Kidney (tissue), 14 donors: ENCODE data around the gene SH3PXD2A. TPM values are rescaled to one million over a fixed set of nuclear protein-coding genes. Genes with fewer than 3 reads are reported as not detected.

Experiments
- DNase-seq, 5 donors: peaks; one replicate each; pipeline ENCODE4 v3.0.0-alpha.2; 2013 to 2020
- FAIRE-seq: peaks from 2 replicates; lab custom pipeline; 2012; peaks lifted over from hg19 to GRCh38; lab: Jason Lieb, UNC
- H3K27ac ChIP-seq, 2 donors: one replicate each; pipeline ENCODE4 v1.7.0; 2013; ENCODE audit warnings: low read depth in 2 of 2, low read length in 2 of 2, inconsistent platforms in 1 of 2
- H3K27me3 ChIP-seq: one replicate; pipeline ENCODE4 v1.7.1; 2013; ENCODE audit warnings: low read length, inconsistent platforms; ENCODE audit not compliant: control insufficient read depth, insufficient read depth
- H3K36me3 ChIP-seq, 3 donors: one replicate each; pipeline versions ENCODE4 v1.7.0 to v1.7.1; 2013; ENCODE audit warnings: low read length in 3 of 3, control low read depth in 1 of 3, inconsistent platforms in 1 of 3; ENCODE audit not compliant: insufficient read depth in 3 of 3, control insufficient read depth in 2 of 3
- H3K4me1 ChIP-seq, 3 donors: one replicate each; pipeline versions ENCODE4 v1.7.0 to v1.7.1; 2013; ENCODE audit warnings: low read length in 3 of 3, inconsistent platforms in 1 of 3, low read depth in 1 of 3; ENCODE audit not compliant: control insufficient read depth in 2 of 3, insufficient read depth in 2 of 3
- H3K4me3 ChIP-seq, 3 donors: one replicate each; pipeline versions ENCODE4 v1.7.0 to v1.8.1; 2013; ENCODE audit warnings: low read length in 3 of 3, control low read depth in 1 of 3, inconsistent platforms in 1 of 3
- H3K9ac ChIP-seq, 3 donors: one replicate each; pipeline versions ENCODE4 v1.7.0 to v1.7.1; 2013; ENCODE audit warnings: low read length in 3 of 3, control low read depth in 1 of 3, inconsistent platforms in 1 of 3
- H3K9me3 ChIP-seq, 3 donors: one replicate each; pipeline versions ENCODE4 v1.7.0 to v1.7.1; 2013; ENCODE audit warnings: low read length in 3 of 3, control low read depth in 1 of 3, inconsistent platforms in 1 of 3; ENCODE audit not compliant: control insufficient read depth in 2 of 3, insufficient read depth in 1 of 3
- CTCF ChIP-seq: IDR thresholded peaks from 3 replicates; pipeline ENCODE4 v1.5.1; 2012; ENCODE audit warnings: mild to moderate bottlenecking, moderate library complexity, borderline replicate concordance; ENCODE audit not compliant: insufficient read depth; ENCODE audit errors: extremely low read depth
- intact Hi-C: fragments of 100-400 bp; cut with DNase I; formaldehyde crosslinking; loops from one replicate; pipeline ENCODE4 v1.11.1; 2022
- polyA plus RNA-seq: library from polyadenylated mRNA; stranded (reverse); fragments of 350-450 nt; fragmentation: Illumina TruSeq; extraction: RNeasy Lipid Tissue Mini Kit (QIAGEN cat#74804); gene quantifications from one replicate; pipeline ENCODE4 v1.2.3, GENCODE V29; 2014; ENCODE audit warnings: low read depth, low replicate concordance; ENCODE audit not compliant: insufficient read depth
- total RNA-seq: library from RNA; stranded (reverse); fragmentation: NEBNext Ultra II Directional; extraction: Animal tissue kit (Norgen Biotek cat#: 25700); gene quantifications from one replicate; pipeline ENCODE4 v1.2.1, GENCODE V29; 2021
- donor health status: control.
- donor health status: control.
- donor health status: control.
- donor health status: control.
- donor health status: control.
- donor health status: DM: yes; HTN: yes; CAD: no.
- donor health status: Normal renal cell carcinoma (clear cell type).

The SH3PXD2A gene
- total and polyA plus RNA-seq, 2 donors from 2014 or later, result 2.4 to 20.1 TPM

GRCh38 chr10:103713676-103714075 lies 141.7 kb downstream of the SH3PXD2A start:
- no peak for TF ChIP-seq CTCF
- H3K9me3 ChIP-seq, result no peaks in the 10 kb centered on the region
- no peak overlapping the region for H3K27ac ChIP-seq
- FAIRE-seq (no peak), DNase-seq (peak in 3 of 5 donors; percentile 31 to 45 (median 40))
- H3K27me3 ChIP-seq, result no peaks in the 10 kb centered on the region
- intact Hi-C loops, result loop anchor here (5.0 kb wide), 1 partner anchor 149 kb away; no protein-coding TSS in a partner anchor
- no peak overlapping the region for H3K4me3 ChIP-seq
- no peak overlapping the region for H3K9ac ChIP-seq
- no peaks in the 10 kb centered on the region for H3K36me3 ChIP-seq
- peaks cover 0 to 6% (median 0%) of the 10 kb centered on the region in 3 donors for H3K4me1 ChIP-seq

GRCh38 chr10:103712898-103713498 lies 142.4 kb downstream of the SH3PXD2A start:
- H3K9ac ChIP-seq, result peak overlapping the region in 1 of 3 donors; percentile 5
- TF ChIP-seq CTCF, result peak; percentile 97
- DNase-seq, result peak; percentile 79 to 87 (median 87)
- no peaks in the 10 kb centered on the region for H3K9me3 ChIP-seq
- H3K27me3 ChIP-seq, result no peaks in the 10 kb centered on the region
- intact Hi-C loops, result loop anchor here (5.0 kb wide), 1 partner anchor 149 kb away; no protein-coding TSS in a partner anchor
- H3K4me1 ChIP-seq, result peaks cover 0 to 6% (median 0%) of the 10 kb centered on the region in 3 donors
- FAIRE-seq, result no peak
- no peaks in the 10 kb centered on the region for H3K36me3 ChIP-seq
- H3K27ac ChIP-seq, result no peak overlapping the region
- H3K4me3 ChIP-seq, result no peak overlapping the region

GRCh38 chr10:103712146-103712545 lies 143.2 kb downstream of the SH3PXD2A start:
- H3K9me3 ChIP-seq, result no peaks in the 10 kb centered on the region
- H3K36me3 ChIP-seq, result no peaks in the 10 kb centered on the region
- H3K27me3 ChIP-seq, result no peaks in the 10 kb centered on the region
- no peak for TF ChIP-seq CTCF
- FAIRE-seq, result no peak
- no peak overlapping the region for H3K27ac ChIP-seq
- H3K4me1 ChIP-seq, result peaks cover 0 to 2% (median 0%) of the 10 kb centered on the region in 3 donors
- intact Hi-C loops, result loop anchor here (5.0 kb wide), 1 partner anchor 150 kb away; no protein-coding TSS in a partner anchor
- no peak overlapping the region for H3K9ac ChIP-seq
- peak in 1 of 5 donors; percentile 45 for DNase-seq
- no peak overlapping the region for H3K4me3 ChIP-seq
